ENCODE results near the gene MZF1.

Gene MZF1

GRCh38 chr19:58513694-58514563, 59.2 kb downstream of the MZF1 start:
- DNase-seq (ENCODE audit: low read depth): peak; percentile 61

GRCh38 chr19:58513213-58513693, 59.9 kb downstream of the MZF1 start:
- no peak for DNase-seq (ENCODE audit: low read depth)

Data from stromal cell of bone marrow (primary cell).